ENCODE measurements around the gene PRLH. TPM values are rescaled to one million over a fixed set of nuclear protein-coding genes. Genes with fewer than 3 reads are reported as not detected.

PRLH gene
- total RNA-seq, 1 donor from 2014 or later, result not detected

- peaks cover 4% of the 10 kb centered on the region for H3K9me3 Mint-ChIP-seq (ENCODE audit: unreplicated experiment)
- Histone ChIP-seq H3K27me3 (ENCODE audit: insufficient read depth, low read length) (no peaks in the 10 kb centered on the region), H3K9me3 (ENCODE audit: insufficient read depth, low read depth, low read length) (no peaks in the 10 kb centered on the region), H3K36me3 (ENCODE audit: insufficient read depth, low read length) (no peaks in the 10 kb centered on the region), H3K4me3 (ENCODE audit: insufficient read depth, low read depth, low read length) (no peak overlapping the region), H3K9ac (ENCODE audit: low read length) (peak overlapping the region; percentile 16), H3K27ac (ENCODE audit: low read depth, low read length) (no peak overlapping the region), H2AFZ (ENCODE audit: low read depth, low read length) (no peak overlapping the region), H3K4me2 (ENCODE audit: low read length) (no peak overlapping the region), H4K20me1 (ENCODE audit: insufficient read depth, low read length) (no peaks in the 10 kb centered on the region), H3K79me2 (ENCODE audit: insufficient read depth, low read length) (no peaks in the 10 kb centered on the region), H3K4me1 (ENCODE audit: insufficient read depth, low read length) (peaks cover 5% of the 10 kb centered on the region)
- no peak overlapping the region for H3K4me3 Mint-ChIP-seq (ENCODE audit: unreplicated experiment)
- no peak overlapping the region for H3K27ac Mint-ChIP-seq (ENCODE audit: unreplicated experiment)
- H3K27me3 Mint-ChIP-seq (ENCODE audit: low read depth, unreplicated experiment), result peaks cover 27% of the 10 kb centered on the region
- H3K4me1 Mint-ChIP-seq (ENCODE audit: low read depth, unreplicated experiment), result peaks cover 4% of the 10 kb centered on the region
- TF ChIP-seq EZH2 (IDR thresholded peaks at IDR 0.05; ENCODE audit: insufficient read depth, low read length) (no peak), CTCF (IDR thresholded peaks at IDR 0.05; ENCODE audit: insufficient read depth, low read depth, low read length) (no peak)
- no peak for FAIRE-seq
- no peak for DNase-seq (ENCODE audit: low read depth)
- H3K36me3 Mint-ChIP-seq (ENCODE audit: low read depth, unreplicated experiment), result peaks cover 3% of the 10 kb centered on the region
These were observed 6.3 kb downstream of the PRLH start for GRCh38 chr2:237572742-237573101.

DNA sequence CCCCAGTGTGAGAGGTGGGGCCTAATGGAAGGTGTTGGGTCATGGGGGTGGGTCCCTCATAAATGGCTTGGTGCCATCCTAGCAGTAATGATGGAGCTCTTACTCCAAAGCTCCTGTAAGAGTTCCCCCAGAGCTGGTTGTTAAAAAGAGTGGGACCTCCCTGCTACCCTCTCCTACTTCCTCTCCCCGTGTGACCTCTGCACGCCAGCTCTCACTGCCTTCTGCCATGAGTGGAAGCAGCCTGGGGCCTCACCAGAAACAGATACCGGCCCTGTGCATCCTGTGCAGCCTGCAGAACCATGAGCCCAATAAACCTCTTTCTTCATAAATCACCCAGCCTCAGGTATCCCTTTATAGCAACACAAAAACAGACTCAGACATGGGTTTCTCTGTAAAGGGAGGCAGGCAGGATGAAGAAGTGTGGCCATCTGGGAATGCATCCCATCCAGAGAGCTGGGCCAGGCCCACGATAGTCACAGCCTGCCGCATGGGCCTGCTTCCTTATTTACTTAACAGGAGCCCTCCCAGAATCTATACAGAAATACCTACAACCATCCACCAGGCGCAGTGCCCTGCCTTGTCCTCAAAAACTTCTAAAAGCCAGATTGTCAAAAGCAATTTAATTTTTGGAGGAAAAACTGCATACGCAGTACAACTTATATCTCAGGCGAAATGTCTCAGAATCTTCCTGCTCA is 7.5 kb downstream of the PRLH start:
- no peak for TF ChIP-seq EZH2 (IDR thresholded peaks at IDR 0.05; ENCODE audit: insufficient read depth, low read length)
- TF ChIP-seq CTCF (IDR thresholded peaks at IDR 0.05; ENCODE audit: insufficient read depth, low read depth, low read length), result no peak
- Mint-ChIP-seq H3K27me3 (ENCODE audit: low read depth, unreplicated experiment) (peaks cover 27% of the 10 kb centered on the region), H3K9me3 (ENCODE audit: unreplicated experiment) (peaks cover 4% of the 10 kb centered on the region), H3K4me1 (ENCODE audit: low read depth, unreplicated experiment) (peaks cover 4% of the 10 kb centered on the region), H3K27ac (ENCODE audit: unreplicated experiment) (no peak overlapping the region), H3K36me3 (ENCODE audit: low read depth, unreplicated experiment) (peaks cover 3% of the 10 kb centered on the region), H3K4me3 (ENCODE audit: unreplicated experiment) (peak overlapping the region; percentile 15)
- FAIRE-seq (no peak), DNase-seq (ENCODE audit: low read depth) (no peak)
- Histone ChIP-seq H3K4me3 (ENCODE audit: insufficient read depth, low read depth, low read length) (no peak overlapping the region), H4K20me1 (ENCODE audit: insufficient read depth, low read length) (no peaks in the 10 kb centered on the region), H3K4me1 (ENCODE audit: insufficient read depth, low read length) (peaks cover 5% of the 10 kb centered on the region), H3K79me2 (ENCODE audit: insufficient read depth, low read length) (no peaks in the 10 kb centered on the region), H3K27ac (ENCODE audit: low read depth, low read length) (no peak overlapping the region), H3K4me2 (ENCODE audit: low read length) (no peak overlapping the region), H3K36me3 (ENCODE audit: insufficient read depth, low read length) (no peaks in the 10 kb centered on the region), H3K9ac (ENCODE audit: low read length) (no peak overlapping the region), H2AFZ (ENCODE audit: low read depth, low read length) (no peak overlapping the region), H3K27me3 (ENCODE audit: insufficient read depth, low read length) (no peaks in the 10 kb centered on the region), H3K9me3 (ENCODE audit: insufficient read depth, low read depth, low read length) (no peaks in the 10 kb centered on the region)

- H3K36me3 Mint-ChIP-seq (ENCODE audit: low read depth, unreplicated experiment), result peaks cover 3% of the 10 kb centered on the region
These were observed 8.1 kb downstream of the PRLH start for GRCh38 chr2:237574467-237574866.

More at GRCh38 chr2:237574467-237574866, 8.1 kb downstream of the PRLH start:
- Histone ChIP-seq H3K27me3 (ENCODE audit: insufficient read depth, low read length) (peaks cover 2% of the 10 kb centered on the region), H3K9ac (ENCODE audit: low read length) (no peak overlapping the region), H3K4me3 (ENCODE audit: insufficient read depth, low read depth, low read length) (no peak overlapping the region), H3K36me3 (ENCODE audit: insufficient read depth, low read length) (no peaks in the 10 kb centered on the region), H4K20me1 (ENCODE audit: insufficient read depth, low read length) (no peaks in the 10 kb centered on the region), H2AFZ (ENCODE audit: low read depth, low read length) (no peak overlapping the region), H3K27ac (ENCODE audit: low read depth, low read length) (no peak overlapping the region), H3K4me2 (ENCODE audit: low read length) (no peak overlapping the region), H3K79me2 (ENCODE audit: insufficient read depth, low read length) (no peaks in the 10 kb centered on the region), H3K9me3 (ENCODE audit: insufficient read depth, low read depth, low read length) (no peaks in the 10 kb centered on the region), H3K4me1 (ENCODE audit: insufficient read depth, low read length) (peaks cover 5% of the 10 kb centered on the region)
- Mint-ChIP-seq H3K27me3 (ENCODE audit: low read depth, unreplicated experiment) (peaks cover 28% of the 10 kb centered on the region), H3K4me1 (ENCODE audit: low read depth, unreplicated experiment) (peaks cover 4% of the 10 kb centered on the region), H3K27ac (ENCODE audit: unreplicated experiment) (no peak overlapping the region), H3K4me3 (ENCODE audit: unreplicated experiment) (no peak overlapping the region), H3K9me3 (ENCODE audit: unreplicated experiment) (peaks cover 3% of the 10 kb centered on the region)
- FAIRE-seq, result no peak
- no peak for TF ChIP-seq CTCF (IDR thresholded peaks at IDR 0.05; ENCODE audit: insufficient read depth, low read depth, low read length)
- DNase-seq (ENCODE audit: low read depth), result no peak
